Gastroesophageal sphincter (tissue), 3 donors: ENCODE measurements around the gene ARAP3.

Source experiments
- CTCF ChIP-seq, 4 experiments: fragments of 200-600 bp in 2 of 4; fragments of 450-650 bp in 2 of 4; sonication (generic) in 1 of 4; IDR thresholded peaks; one replicate each; pipeline ENCODE4 v1.5.1; 2017 to 2019; ENCODE audit warnings: antibody characterized with exemption in 4 of 4, mild to moderate bottlenecking in 2 of 4, moderate library complexity in 2 of 4
- POLR2A ChIP-seq, 2 donors: fragments of 450-650 bp; IDR thresholded peaks; one replicate each; pipeline ENCODE4 v1.6.1; 2017; ENCODE audit warnings: antibody characterized with exemption in 2 of 2, mild to moderate bottlenecking in 2 of 2, moderate library complexity in 1 of 2

GRCh38 chr5:141641634-141642267 is 40.3 kb downstream of the ARAP3 start:
- TF ChIP-seq POLR2A (IDR thresholded peaks at IDR 0.05) (no peak), CTCF (IDR thresholded peaks at IDR 0.05) (no peak)
